GM12892 (cell line): ENCODE data around the gene GINS2.

Experiments used
- DNase-seq: peaks from one replicate; pipeline ENCODE4 v3.0.0; 2011; ENCODE audit not compliant: insufficient read length
- FAIRE-seq: peaks from 2 replicates; lab custom pipeline; 2011; peaks lifted over from hg19 to GRCh38; lab: Jason Lieb, UNC
- POLR2A ChIP-seq: IDR thresholded peaks from 2 replicates; pipeline ENCODE4 v1.6.1; 2011; ENCODE audit warnings: low read depth, low read length, control low read depth
- POLR2AphosphoS5 ChIP-seq: IDR thresholded peaks from 2 replicates; pipeline ENCODE4 v1.6.1; 2011; ENCODE audit warnings: low read depth, low read length, control low read depth
- TAF1 ChIP-seq: IDR thresholded peaks from 2 replicates; pipeline ENCODE4 v1.6.1; 2011; ENCODE audit warnings: low read depth, mild to moderate bottlenecking, control low read depth, low read length, borderline replicate concordance

Gene GINS2

DNA sequence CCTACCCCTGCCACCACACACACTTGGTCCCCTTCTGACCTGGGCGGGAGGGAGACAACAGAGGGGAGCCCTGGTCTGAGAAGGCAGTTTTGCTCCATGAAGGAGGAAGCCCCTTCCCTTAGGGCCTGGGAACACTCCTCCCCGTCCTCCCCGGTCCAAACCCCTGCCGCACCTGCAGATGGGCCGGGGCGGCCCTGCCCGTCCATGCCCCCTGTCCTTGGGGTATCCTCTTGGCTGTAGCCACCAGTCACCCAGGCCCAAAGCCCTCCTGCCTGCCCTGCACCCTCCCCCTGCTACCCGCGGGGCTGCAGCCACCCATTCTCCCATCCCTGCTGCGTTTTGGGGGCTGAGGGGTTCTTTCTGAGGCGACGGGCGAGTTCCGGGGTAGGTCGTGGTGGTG, 41.8 kb downstream of the GINS2 start:
- TF ChIP-seq POLR2A (no peak), TAF1 (no peak), POLR2AphosphoS5 (no peak)
- no peak for DNase-seq
- no peak for FAIRE-seq

DNA sequence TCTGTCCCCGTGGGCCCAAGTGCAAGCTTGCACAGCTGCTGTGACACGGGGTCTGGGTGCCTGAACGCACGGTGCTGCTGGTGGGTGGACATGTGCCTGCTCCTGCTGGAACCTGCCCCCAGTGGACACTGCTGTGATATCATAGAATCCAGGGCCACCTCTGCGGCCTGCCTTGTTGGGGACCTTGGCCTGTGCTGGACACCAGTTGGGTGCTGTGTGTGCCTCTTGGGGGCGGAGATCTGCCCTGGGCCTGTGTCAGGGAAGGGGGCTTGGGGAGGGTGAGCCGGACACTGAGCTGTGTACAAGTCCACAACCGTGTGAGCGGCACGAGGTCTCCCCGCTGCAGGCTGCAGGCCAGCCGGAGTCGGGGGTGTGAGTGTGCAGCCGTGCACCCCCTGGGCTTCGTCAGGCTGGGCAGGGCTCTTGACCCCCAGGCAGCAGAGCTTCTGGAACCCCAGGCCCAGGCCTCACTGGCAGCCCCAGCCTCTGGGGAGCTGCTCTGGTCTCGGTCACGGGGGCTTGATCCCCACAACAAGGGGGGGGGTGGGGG, 42.3 kb downstream of the GINS2 start:
- FAIRE-seq: no peak
- TF ChIP-seq TAF1 (no peak), POLR2AphosphoS5 (no peak), POLR2A (no peak)
- DNase-seq: no peak

DNA sequence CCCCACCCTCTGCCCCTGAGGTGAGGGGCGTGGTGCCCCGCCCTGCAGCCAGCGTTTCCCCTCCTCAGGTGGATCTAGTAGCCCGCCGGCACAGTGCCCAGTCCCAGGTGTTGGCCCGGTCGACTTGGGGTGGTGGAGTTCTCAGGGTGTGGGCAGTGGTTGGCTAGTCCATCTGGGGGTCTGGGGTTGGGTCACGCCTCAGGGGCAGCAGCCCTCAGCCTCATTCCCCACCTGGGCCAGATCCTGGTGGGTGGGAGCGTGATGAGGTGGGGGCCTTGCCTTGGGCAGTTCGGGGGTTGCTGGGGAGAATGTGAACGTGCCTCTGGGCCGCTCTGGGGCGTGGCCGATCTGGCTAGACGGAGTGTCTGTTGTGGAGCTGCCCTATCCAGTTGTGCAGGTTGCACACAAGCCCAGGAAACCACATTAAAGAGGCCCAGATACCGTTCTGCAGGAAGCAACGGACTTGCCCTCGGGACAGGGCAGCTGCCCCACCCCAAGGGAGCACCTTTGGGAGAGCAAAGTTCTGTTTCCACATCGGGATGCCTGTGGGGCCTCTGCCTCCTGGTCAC, 43.6 kb downstream of the GINS2 start:
- FAIRE-seq: no peak
- DNase-seq: no peak
- no peak for TF ChIP-seq POLR2A
- no peak for TF ChIP-seq TAF1
- no peak for TF ChIP-seq POLR2AphosphoS5

DNA sequence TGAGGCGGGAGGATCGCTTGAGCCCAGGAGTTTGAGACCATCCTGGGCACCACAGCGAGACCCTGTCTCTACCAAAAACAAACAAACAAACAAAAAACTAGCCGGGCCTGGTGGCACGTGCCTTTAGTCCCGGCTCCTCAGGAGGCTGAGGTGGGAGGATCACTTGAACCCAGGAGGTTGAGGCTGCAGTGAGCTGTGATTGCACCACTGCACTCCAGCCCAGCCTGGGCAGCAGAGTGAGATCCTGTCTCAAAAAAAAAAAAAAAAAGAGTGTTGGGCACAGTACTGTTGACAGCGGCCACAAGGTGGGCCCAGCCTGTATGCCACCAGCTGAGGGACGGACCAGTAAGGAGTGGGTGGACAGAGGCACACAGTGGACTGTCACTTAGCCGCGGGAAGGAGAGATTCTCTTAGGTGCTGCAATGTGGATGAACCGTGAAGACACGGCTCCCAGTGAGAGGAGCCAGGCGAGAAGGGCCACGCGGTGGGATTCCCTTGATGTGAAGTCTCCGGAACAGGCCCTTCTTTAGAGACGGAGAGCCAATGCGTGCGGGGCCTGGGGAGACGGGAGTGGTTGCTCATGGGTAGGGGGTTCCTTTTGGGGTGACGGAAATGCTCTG, 44.6 kb downstream of the GINS2 start:
- FAIRE-seq (no peak), DNase-seq (no peak)
- TF ChIP-seq TAF1 (no peak), POLR2AphosphoS5 (no peak), POLR2A (no peak)

DNA sequence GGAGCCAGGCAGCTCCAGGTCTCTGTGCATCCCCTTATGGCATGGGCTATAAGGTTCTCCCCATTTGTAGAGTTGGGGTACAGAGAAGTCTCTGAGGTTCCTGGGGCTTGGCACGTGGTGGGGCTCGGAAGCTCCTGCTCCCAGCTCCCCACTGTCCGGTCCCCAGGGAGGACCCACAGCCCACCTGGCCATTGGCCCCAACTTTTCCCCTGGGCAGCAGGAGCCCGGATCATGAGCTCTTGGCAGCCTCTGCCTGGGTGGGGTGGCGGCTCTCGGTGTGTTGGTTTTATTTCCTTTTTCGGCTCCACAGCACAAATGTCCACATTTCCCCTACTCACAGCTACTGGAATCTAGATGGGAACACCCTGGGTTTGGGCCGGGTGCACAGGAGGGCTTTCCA, 45.1 kb downstream of the GINS2 start:
- FAIRE-seq: no peak
- TF ChIP-seq POLR2A: no peak
- TF ChIP-seq POLR2AphosphoS5: no peak
- no peak for TF ChIP-seq TAF1
- no peak for DNase-seq

DNA sequence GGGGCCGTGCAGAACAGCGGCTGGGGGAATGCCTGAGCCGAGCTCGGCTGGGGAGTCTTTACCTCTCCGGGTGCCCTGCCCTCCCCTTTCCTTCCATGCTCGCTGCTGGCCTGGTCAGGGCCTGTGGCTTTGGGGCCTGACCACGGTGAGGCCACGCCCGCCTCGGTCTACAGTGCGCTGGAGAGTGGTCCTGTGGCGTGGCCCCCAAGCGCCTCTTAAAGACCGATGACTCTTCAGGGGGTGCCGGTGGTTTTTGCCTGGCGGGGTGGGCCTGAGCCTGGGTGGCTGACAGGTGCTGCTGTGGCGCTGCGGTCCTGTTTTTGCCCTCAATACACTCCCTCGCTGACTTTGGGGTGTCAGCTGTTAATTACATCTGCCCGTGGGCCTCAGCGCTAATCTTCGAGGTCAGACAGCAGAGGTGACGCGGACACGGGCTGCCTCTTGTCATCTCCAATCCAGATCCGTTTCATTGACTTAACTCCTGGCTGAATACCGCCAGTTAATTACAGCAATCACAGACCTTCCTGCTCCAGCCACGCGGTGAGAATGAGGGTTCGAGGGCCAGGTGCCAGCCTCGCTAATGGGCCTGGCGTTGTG, 45.9 kb downstream of the GINS2 start:
- no peak for FAIRE-seq
- no peak for TF ChIP-seq TAF1
- no peak for TF ChIP-seq POLR2A
- no peak for TF ChIP-seq POLR2AphosphoS5

DNA sequence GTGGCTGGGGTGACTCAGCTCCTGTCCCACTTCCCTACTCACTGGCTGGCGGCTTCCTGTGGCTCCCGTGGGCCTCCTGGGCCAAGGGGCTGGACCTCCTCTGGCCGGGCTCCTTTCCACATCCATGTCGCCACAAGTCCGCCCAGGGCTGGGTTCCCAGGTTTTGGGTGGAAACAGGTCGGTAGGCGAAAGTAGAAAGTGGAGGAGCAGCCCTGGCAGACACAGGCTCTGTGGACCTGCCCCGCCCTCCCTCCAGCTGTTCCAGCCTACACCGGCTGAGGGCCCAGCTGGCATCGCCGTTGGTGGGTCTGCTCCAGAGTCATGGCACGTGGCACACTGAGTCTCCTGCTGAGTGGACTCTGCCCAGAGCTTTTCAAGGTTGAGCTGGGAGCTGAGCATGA, 47.0 kb downstream of the GINS2 start:
- no peak for FAIRE-seq
- TF ChIP-seq POLR2AphosphoS5: no peak
- TF ChIP-seq TAF1: no peak
- TF ChIP-seq POLR2A: no peak

More for the DNA sequence above, 45.9 kb downstream of the GINS2 start:
- DNase-seq: no peak

DNA sequence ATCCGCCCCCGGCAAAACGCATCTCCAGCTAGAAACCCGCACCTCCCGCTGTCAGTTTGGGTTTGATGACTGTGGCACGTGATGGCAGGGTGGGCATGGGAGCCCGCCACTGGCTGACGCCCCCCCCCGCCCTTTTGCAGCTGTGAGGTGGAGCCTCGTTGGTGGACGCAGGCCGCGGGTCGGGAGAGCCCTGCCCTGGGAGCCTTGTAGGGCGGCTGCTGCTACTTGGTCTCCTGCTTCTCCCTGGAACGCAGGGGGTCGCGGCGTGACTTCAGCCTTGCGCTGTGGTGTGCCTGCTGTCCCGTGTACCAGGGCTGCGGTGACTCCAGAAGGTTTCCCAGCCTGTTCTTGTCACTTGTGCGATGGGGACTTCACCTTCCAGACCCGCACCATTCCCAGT, 47.4 kb downstream of the GINS2 start:
- FAIRE-seq (no peak), DNase-seq (no peak)
- TF ChIP-seq POLR2AphosphoS5 (no peak), TAF1 (no peak), POLR2A (no peak)

More for the DNA sequence above, 47.0 kb downstream of the GINS2 start:
- DNase-seq: no peak

DNA sequence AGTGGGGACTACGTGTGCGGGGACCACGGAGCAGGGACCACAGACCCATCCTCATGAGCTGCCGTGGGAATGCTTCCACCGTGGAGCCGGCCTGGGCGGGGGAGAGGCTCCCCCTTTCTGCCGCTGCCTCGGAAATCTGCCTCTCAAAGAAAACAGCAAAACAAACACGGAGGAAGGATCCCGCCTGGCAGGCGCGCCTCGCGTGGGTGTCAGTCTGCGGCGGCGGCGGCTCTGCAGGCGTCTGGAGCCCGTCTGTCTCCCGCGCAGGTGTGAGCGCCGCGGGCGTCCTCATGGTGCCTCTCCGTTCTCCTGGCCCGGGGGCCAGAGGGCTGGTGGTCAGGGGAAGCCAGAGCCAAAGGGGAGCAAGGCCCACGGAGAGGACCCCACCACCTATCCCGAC, 48.2 kb downstream of the GINS2 start:
- FAIRE-seq (no peak), DNase-seq (no peak)
- TF ChIP-seq POLR2A: no peak

DNA sequence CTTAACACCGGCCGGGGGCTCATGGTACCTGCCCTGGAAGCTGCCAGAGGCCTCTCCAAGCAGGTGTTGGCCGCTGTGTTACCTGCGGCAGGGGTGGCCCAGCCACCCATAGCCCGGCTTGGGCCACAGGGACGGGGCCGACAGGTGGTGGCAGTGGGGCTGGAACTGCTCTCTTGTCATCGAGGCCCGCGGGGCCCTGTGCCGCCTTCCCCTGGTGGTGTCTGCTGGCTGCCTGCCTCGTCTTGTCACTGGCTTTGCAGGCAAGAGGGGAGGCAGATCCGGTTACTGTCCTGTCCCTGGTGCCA, 48.5 kb downstream of the GINS2 start:
- TF ChIP-seq TAF1 (no peak), POLR2AphosphoS5 (no peak), POLR2A (no peak)
- DNase-seq: no peak
- no peak for FAIRE-seq

DNA sequence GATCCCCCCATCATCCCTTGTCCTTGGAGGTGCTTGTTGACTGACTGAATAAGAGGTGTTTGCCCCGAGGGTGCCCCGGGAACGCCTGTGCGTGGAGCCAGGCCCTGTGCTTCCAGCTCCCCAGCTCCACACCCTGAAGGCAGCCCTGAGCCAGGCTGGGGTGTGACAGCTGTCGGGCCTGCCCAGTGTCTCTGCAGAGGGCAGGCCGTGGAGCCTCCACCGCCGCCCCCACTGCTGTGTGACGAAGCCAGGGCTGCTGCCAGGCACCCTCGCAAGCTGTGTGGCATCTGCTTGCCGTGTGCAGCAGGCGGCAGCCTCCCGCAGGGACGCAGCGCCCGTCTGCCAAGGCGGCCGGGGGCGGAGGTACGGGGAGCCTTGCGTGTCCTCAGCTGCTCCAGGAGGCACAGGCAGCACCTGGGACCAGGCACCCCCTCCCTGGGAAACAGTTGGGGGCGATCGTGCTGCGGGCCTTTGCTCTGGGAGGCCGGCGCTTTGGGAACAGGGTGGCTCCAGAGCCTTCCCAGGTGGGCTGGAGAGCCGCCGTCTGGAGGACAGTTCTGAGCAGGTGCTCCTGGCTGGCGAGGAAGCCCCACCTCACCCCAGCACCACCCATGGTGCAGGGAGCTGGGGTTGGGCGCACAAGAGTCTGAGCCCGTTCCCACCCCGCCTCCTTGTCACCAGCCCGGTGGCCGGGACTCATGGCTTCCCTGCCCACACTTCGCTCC, 49.1 kb downstream of the GINS2 start:
- no peak for FAIRE-seq
- TF ChIP-seq POLR2A (no peak), TAF1 (no peak), POLR2AphosphoS5 (no peak)
- no peak for DNase-seq
